HCT116 (cell line): Measurements from ENCODE around the gene MOB3B. TPM values are rescaled to one million over a fixed set of nuclear protein-coding genes. Genes with fewer than 3 reads are reported as not detected.

Experiments used
- ATAC-seq: fragments of 200-7000 bp; cut with Tn5 transposase; 2 replicates; pipeline ENCODE4 v1.9.1; 2020; ENCODE audit warnings: mild to moderate bottlenecking, moderate library complexity
- BruUV-seq: library from RNA; stranded (reverse); fragments of 400-500 nt; replicated peaks from 2 replicates; lab custom pipeline; 2021; lab: Mats Ljungman, UMichigan
- CTCF ChIA-PET: fragments of 300-600 bp; sonication (Branson Sonifier 250); formaldehyde crosslinking; loops from one replicate; lab custom pipeline; 2021; ENCODE audit warnings: antibody characterized with exemption; lab: Charles Lee
- POLR2A ChIA-PET: fragments of 300-600, 350-600 bp; sonication (Branson Sonifier 250); formaldehyde crosslinking; loops from one replicate; lab custom pipeline; 2021; ENCODE audit warnings: antibody characterized with exemption; lab: Charles Lee
- RAD21 ChIA-PET, 2 experiments: fragments of 300-600 bp; sonication (Branson Sonifier 250); formaldehyde crosslinking; loops; one replicate each; lab custom pipeline; 2023; ENCODE audit warnings: low total read pairs in 2 of 2; ENCODE audit not compliant: uncharacterized antibody in 2 of 2, unreplicated experiment in 2 of 2, low non-redundant PET in 1 of 2; lab: Charles Lee
- DNase-seq: peaks from one replicate; pipeline ENCODE4 v3.0.0-alpha.2; 2010; ENCODE audit warnings: low read depth, low spot score
- H2AFZ ChIP-seq: fragments of 200-600 bp; shearing (Covaris generic), sonication (generic); 2 replicates; pipeline ENCODE4 v1.6.1; 2017; ENCODE audit warnings: low read depth, mixed run types, mixed read lengths, antibody characterized with exemption, low read length; ENCODE audit not compliant: poor library complexity, severe bottlenecking
- H3K27ac ChIP-seq: 2 replicates; pipeline ENCODE4 v1.5.1; 2012; ENCODE audit warnings: low read depth, low read length
- H3K27me3 ChIP-seq: fragments of 200-600 bp; sonication (generic); 2 replicates; pipeline ENCODE4 v1.6.1; 2016; ENCODE audit warnings: mixed run types, low read length, mixed read lengths; ENCODE audit not compliant: insufficient read depth
- H3K36me3 ChIP-seq, 2 experiments: fragments of 200-500 bp in 1 of 2; fragments of 200-600 bp in 1 of 2; sonication (Bioruptor generic) in 1 of 2; sonication (generic) in 1 of 2; 2 replicates each; pipeline versions ENCODE4 v1.5.1 to v1.6.1; 2014 to 2016; ENCODE audit warnings: low read length in 2 of 2, inconsistent platforms in 1 of 2, mixed read lengths in 1 of 2, mixed run types in 1 of 2; ENCODE audit not compliant: insufficient read depth in 2 of 2, control insufficient read depth in 1 of 2
- H3K4me1 ChIP-seq, 2 experiments: fragments of 200-600 bp in 1 of 2; sonication (generic) in 1 of 2; 2 replicates each; pipeline versions ENCODE4 v1.5.1 to v1.6.1; 2012 to 2017; ENCODE audit warnings: low read length in 2 of 2, inconsistent platforms in 1 of 2, mild to moderate bottlenecking in 1 of 2, mixed read lengths in 1 of 2, mixed run types in 1 of 2, moderate library complexity in 1 of 2; ENCODE audit not compliant: insufficient read depth in 2 of 2, control insufficient read depth in 1 of 2
- H3K4me2 ChIP-seq: fragments of 200-600 bp; sonication (generic); 2 replicates; pipeline ENCODE4 v1.6.1; 2017; ENCODE audit warnings: mixed run types, low read length, mixed read lengths
- H3K4me3 ChIP-seq, 2 experiments: fragments of 200-600 bp in 1 of 2; sonication (generic) in 1 of 2; replicated peaks in 1 of 2; 2 replicates each; pipeline ENCODE4 v1.5.1; 2011 to 2016; ENCODE audit warnings: low read length in 2 of 2, control low read depth in 1 of 2, low read depth in 1 of 2, mild to moderate bottlenecking in 1 of 2, mixed read lengths in 1 of 2, mixed run types in 1 of 2
- H3K79me2 ChIP-seq: fragments of 200-600 bp; sonication (generic); 2 replicates; pipeline ENCODE4 v1.6.1; 2017; ENCODE audit warnings: mild to moderate bottlenecking, mixed run types, low read length, moderate library complexity, mixed read lengths; ENCODE audit not compliant: insufficient read depth
- H3K9ac ChIP-seq: fragments of 200-600 bp; sonication (generic); 2 replicates; pipeline ENCODE4 v1.6.1; 2016; ENCODE audit warnings: low read length, mixed read lengths
- H3K9me2 ChIP-seq: fragments of 200-600 bp; sonication (generic), shearing (Covaris generic); 2 replicates; pipeline ENCODE4 v1.6.1; 2017; ENCODE audit warnings: mixed run types, mild to moderate bottlenecking, moderate library complexity; ENCODE audit not compliant: insufficient read depth
- H3K9me3 ChIP-seq, 2 experiments: fragments of 200-500 bp in 1 of 2; fragments of 200-600 bp in 1 of 2; sonication (Bioruptor generic) in 1 of 2; sonication (generic) in 1 of 2; 2 replicates each; pipeline ENCODE4 v1.6.1; 2014 to 2017; ENCODE audit warnings: low read length in 2 of 2, mixed read lengths in 2 of 2, inconsistent platforms in 1 of 2, low read depth in 1 of 2, mild to moderate bottlenecking in 1 of 2, mixed run types in 1 of 2, moderate library complexity in 1 of 2; ENCODE audit not compliant: control insufficient read depth in 1 of 2, insufficient read depth in 1 of 2
- H4K20me1 ChIP-seq: fragments of 200-600 bp; sonication (generic), shearing (Covaris generic); 2 replicates; pipeline ENCODE4 v1.6.1; 2017; ENCODE audit warnings: mixed run types, mild to moderate bottlenecking, moderate library complexity; ENCODE audit not compliant: insufficient read depth
- CBX3 ChIP-seq: IDR thresholded peaks from 2 replicates; pipeline ENCODE4 v1.6.1; 2012; ENCODE audit warnings: low read depth
- CEBPB ChIP-seq: IDR thresholded peaks from 2 replicates; pipeline ENCODE4 v1.6.1; 2012; ENCODE audit warnings: low read depth
- EGR1 ChIP-seq: IDR thresholded peaks from 2 replicates; pipeline ENCODE4 v1.6.1; 2012; ENCODE audit warnings: low read depth
- EZH2 ChIP-seq: fragments of 200-600 bp; sonication (generic); IDR thresholded peaks from 2 replicates; pipeline ENCODE4 v1.6.1; 2017; ENCODE audit warnings: antibody characterized with exemption, mixed run types
- EZH2phosphoT487 ChIP-seq: fragments of 200-600 bp; IDR thresholded peaks from 2 replicates; pipeline ENCODE4 v1.6.1; 2018; ENCODE audit warnings: antibody characterized with exemption, borderline replicate concordance
- FOSL1 ChIP-seq: IDR thresholded peaks from 2 replicates; pipeline ENCODE4 v1.6.1; 2012; ENCODE audit warnings: low read depth
- RAD21 ChIP-seq: IDR thresholded peaks from 2 replicates; pipeline ENCODE4 v1.6.1; 2012; ENCODE audit warnings: low read depth, mild to moderate bottlenecking
- REST ChIP-seq: IDR thresholded peaks from 2 replicates; pipeline ENCODE4 v1.6.1; 2012; ENCODE audit warnings: low read depth
- SP1 ChIP-seq: IDR thresholded peaks from 2 replicates; pipeline ENCODE4 v1.6.1; 2012; ENCODE audit warnings: low read depth
- ZFX ChIP-seq: fragments of 450-650 bp; IDR thresholded peaks from 2 replicates; pipeline ENCODE4 v1.6.1; 2017
- ZNF274 ChIP-seq: fragments of 200-500 bp; sonication (Bioruptor generic); IDR thresholded peaks from 2 replicates; pipeline ENCODE4 v1.6.1; 2014; ENCODE audit warnings: mild to moderate bottlenecking, low read depth, low read length, inconsistent platforms
- intact Hi-C: fragments of 100-400 bp; cut with micrococcal nuclease; formaldehyde crosslinking; loops from 2 replicates; pipeline ENCODE4 v1.10.0; 2022
- total RNA-seq: library from RNA; stranded (reverse); gene quantifications from one replicate; pipeline ENCODE4 v1.2.1, GENCODE V29; 2021; ENCODE audit not compliant: unreplicated experiment
- TF ChIP-seq, protein P1 (sequence below): IDR thresholded peaks from 2 replicates; pipeline ENCODE4 v1.6.1; 2012
- TF ChIP-seq, protein P2 (sequence below): IDR thresholded peaks from 2 replicates; pipeline ENCODE4 v1.6.1; 2011; ENCODE audit warnings: mild to moderate bottlenecking, low read length, moderate library complexity; ENCODE audit not compliant: insufficient replicate concordance; ENCODE audit errors: extremely low read depth
- TF ChIP-seq, protein P3 (sequence below): IDR thresholded peaks from 2 replicates; pipeline ENCODE4 v1.6.1; 2012

MOB3B gene
- total RNA-seq, 1 experiment from 2014 or later: 1.2 TPM

DNA sequence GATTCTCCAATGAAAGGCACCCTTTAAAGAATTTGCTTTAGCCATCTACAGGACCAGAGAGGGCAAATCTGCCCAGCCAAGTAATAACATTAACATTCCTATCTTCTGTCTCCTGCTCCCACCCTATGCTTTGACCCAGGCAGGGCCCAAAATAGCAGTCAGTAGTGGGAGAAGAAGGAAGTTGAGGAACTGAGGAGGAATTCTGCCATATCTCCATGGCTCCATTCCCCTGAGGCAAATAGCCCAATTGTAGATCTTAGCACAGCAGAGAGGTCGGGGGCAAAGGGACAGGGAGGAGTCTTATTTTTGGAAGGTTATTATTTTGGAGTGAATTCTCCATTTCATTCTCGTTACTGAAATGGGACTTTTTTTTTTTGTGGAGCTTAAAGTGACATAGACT is 116.7 kb downstream of the MOB3B start:
- Histone ChIP-seq H3K27me3 (peaks cover 21% of the 10 kb centered on the region), H4K20me1 (no peaks in the 10 kb centered on the region), H3K4me2 (no peak overlapping the region), H3K27ac (no peak overlapping the region), H3K36me3 (no peaks in the 10 kb centered on the region), H3K4me1 (no peaks in the 10 kb centered on the region), H3K79me2 (no peaks in the 10 kb centered on the region), H3K9me3 (no peaks in the 10 kb centered on the region), H3K9me2 (no peaks in the 10 kb centered on the region), H3K9ac (no peak overlapping the region), H3K4me3 (no peak overlapping the region), H2AFZ (no peak overlapping the region)
- TF ChIP-seq, protein P1, sequence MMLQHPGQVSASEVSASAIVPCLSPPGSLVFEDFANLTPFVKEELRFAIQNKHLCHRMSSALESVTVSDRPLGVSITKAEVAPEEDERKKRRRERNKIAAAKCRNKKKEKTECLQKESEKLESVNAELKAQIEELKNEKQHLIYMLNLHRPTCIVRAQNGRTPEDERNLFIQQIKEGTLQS: no peak
- no peak for TF ChIP-seq EZH2
- no peak for TF ChIP-seq ZNF274
- no peak for TF ChIP-seq EZH2phosphoT487
- TF ChIP-seq, protein P2, sequence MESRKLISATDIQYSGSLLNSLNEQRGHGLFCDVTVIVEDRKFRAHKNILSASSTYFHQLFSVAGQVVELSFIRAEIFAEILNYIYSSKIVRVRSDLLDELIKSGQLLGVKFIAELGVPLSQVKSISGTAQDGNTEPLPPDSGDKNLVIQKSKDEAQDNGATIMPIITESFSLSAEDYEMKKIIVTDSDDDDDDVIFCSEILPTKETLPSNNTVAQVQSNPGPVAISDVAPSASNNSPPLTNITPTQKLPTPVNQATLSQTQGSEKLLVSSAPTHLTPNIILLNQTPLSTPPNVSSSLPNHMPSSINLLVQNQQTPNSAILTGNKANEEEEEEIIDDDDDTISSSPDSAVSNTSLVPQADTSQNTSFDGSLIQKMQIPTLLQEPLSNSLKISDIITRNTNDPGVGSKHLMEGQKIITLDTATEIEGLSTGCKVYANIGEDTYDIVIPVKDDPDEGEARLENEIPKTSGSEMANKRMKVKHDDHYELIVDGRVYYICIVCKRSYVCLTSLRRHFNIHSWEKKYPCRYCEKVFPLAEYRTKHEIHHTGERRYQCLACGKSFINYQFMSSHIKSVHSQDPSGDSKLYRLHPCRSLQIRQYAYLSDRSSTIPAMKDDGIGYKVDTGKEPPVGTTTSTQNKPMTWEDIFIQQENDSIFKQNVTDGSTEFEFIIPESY: no peak
- TF ChIP-seq CEBPB: no peak
- no peak for TF ChIP-seq SP1
- no peak for TF ChIP-seq ZFX
- ATAC-seq: no peak
- no peak for DNase-seq
- intact Hi-C loops: no loop called here
- CTCF ChIA-PET: no interaction called here
- no TSS peak for BruUV-seq
- POLR2A ChIA-PET: no interaction called here
- RAD21 ChIA-PET: no interaction called here

DNA sequence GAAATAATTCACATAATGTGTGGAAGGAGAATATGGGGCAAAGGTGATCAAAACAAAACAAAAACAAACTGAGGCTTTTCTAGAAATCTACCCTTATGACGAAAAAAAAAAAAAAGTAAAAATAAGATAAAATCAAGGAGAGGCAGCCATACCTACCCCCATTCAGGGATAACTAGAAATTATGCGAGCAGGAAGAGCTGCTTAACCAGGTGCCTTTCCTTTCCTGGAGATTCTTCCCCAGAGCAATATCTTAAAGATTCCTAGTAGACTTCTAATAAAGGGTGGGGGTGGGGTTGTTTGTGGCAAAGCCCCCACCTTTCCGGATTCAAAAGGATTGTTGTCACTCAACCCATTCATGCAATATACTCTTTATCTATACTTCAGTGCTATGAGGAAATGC is 117.5 kb downstream of the MOB3B start:
- CTCF ChIA-PET: no interaction called here

More for the DNA sequence above, 117.5 kb downstream of the MOB3B start:
- intact Hi-C loops: no loop called here
- Histone ChIP-seq H3K9me2 (no peaks in the 10 kb centered on the region), H3K9me3 (no peaks in the 10 kb centered on the region), H3K9ac (no peak overlapping the region), H3K79me2 (no peaks in the 10 kb centered on the region), H4K20me1 (no peaks in the 10 kb centered on the region), H3K36me3 (no peaks in the 10 kb centered on the region), H3K4me3 (no peak overlapping the region), H2AFZ (no peak overlapping the region), H3K27me3 (peaks cover 21% of the 10 kb centered on the region), H3K4me1 (no peaks in the 10 kb centered on the region), H3K27ac (no peak overlapping the region), H3K4me2 (no peak overlapping the region)
- TF ChIP-seq ZNF274: no peak
- no peak for TF ChIP-seq ZFX
- no peak for TF ChIP-seq FOSL1
- no peak for TF ChIP-seq REST
- no peak for TF ChIP-seq CBX3
- TF ChIP-seq, protein P3, sequence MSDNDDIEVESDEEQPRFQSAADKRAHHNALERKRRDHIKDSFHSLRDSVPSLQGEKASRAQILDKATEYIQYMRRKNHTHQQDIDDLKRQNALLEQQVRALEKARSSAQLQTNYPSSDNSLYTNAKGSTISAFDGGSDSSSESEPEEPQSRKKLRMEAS: no peak
- no peak for TF ChIP-seq EGR1
- no peak for TF ChIP-seq RAD21
- BruUV-seq: no TSS peak
- ChIA-PET RAD21 (no interaction called here), POLR2A (no interaction called here)
- DNase-seq (no peak), ATAC-seq (no peak)
